PFSK-1 (cell line): Measurements from ENCODE around the gene HIGD1C.

Experiments
- POLR2AphosphoS5 ChIP-seq: IDR thresholded peaks from 2 replicates; pipeline ENCODE4 v1.6.1; 2012; ENCODE audit warnings: low read depth, mild to moderate bottlenecking, control low read depth, low read length, moderate library complexity
- REST ChIP-seq, 2 experiments: IDR thresholded peaks; 2 replicates each; pipeline versions ENCODE4 v1.6.1 to v1.8.0; 2011 to 2012; ENCODE audit warnings: low read depth in 2 of 2, low read length in 2 of 2, control low read depth in 1 of 2, inconsistent platforms in 1 of 2, mild to moderate bottlenecking in 1 of 2, moderate library complexity in 1 of 2; ENCODE audit not compliant: insufficient read depth in 1 of 2
- SIN3A ChIP-seq: IDR thresholded peaks from 2 replicates; pipeline ENCODE4 v1.6.1; 2012; ENCODE audit warnings: mild to moderate bottlenecking, low read length, moderate library complexity, borderline replicate concordance; ENCODE audit not compliant: insufficient read depth
- TAF1 ChIP-seq: IDR thresholded peaks from 2 replicates; pipeline ENCODE4 v1.6.1; 2012; ENCODE audit warnings: low read length, control low read depth, borderline replicate concordance; ENCODE audit not compliant: insufficient read depth

GRCh38 chr12:50984586-50985298 is 32.4 kb downstream of the HIGD1C start:
- TF ChIP-seq POLR2AphosphoS5 (no peak), TAF1 (no peak), SIN3A (no peak), REST (IDR thresholded peaks at IDR 0.05; ENCODE audit: insufficient read depth in 1 of 2, low read depth in 2 of 2, low read length in 2 of 2) (no peak)
